Thyroid gland (tissue), 4 donors: Measurements from ENCODE around the gene GALNT10. TPM values are rescaled to one million over a fixed set of nuclear protein-coding genes. Genes with fewer than 3 reads are reported as not detected.
"Not testable (repeated sequence)": the region's sequence is repeated elsewhere in the genome, so short reads cannot be mapped to it uniquely, and the experiment has no call there.

ENCODE experiments used
- DNase-seq, 2 donors: peaks; one replicate each; pipeline ENCODE4 v3.0.0-alpha.2; 2019
- H3K27ac ChIP-seq, 3 donors: fragments of 200-600 bp; sonication (generic); 1 replicate in 2 of 3; 2 replicates in 1 of 3; pipeline ENCODE4 v1.5.1; 2016 to 2019; ENCODE audit warnings: mild to moderate bottlenecking in 1 of 3, moderate library complexity in 1 of 3
- H3K27me3 ChIP-seq: fragments of 200-600 bp; sonication (generic); one replicate; pipeline ENCODE4 v1.5.1; 2019
- H3K36me3 ChIP-seq, 2 donors: fragments of 200-600 bp; sonication (generic); one replicate each; pipeline ENCODE4 v1.5.1; 2016 to 2019
- H3K4me1 ChIP-seq, 2 donors: fragments of 200-600 bp; sonication (generic); one replicate each; pipeline ENCODE4 v1.5.1; 2017 to 2019
- H3K4me3 ChIP-seq, 3 donors: fragments of 200-600 bp; sonication (generic); replicated peaks in 1 of 3; 1 replicate in 2 of 3; 2 replicates in 1 of 3; pipeline ENCODE4 v1.5.1; 2016; ENCODE audit warnings: mild to moderate bottlenecking in 1 of 3
- H3K9me3 ChIP-seq: fragments of 200-600 bp; sonication (generic); one replicate; pipeline ENCODE4 v1.5.1; 2017
- CTCF ChIP-seq, 6 experiments: fragments of 200-600 bp in 3 of 6; fragments of 450-650 bp in 3 of 6; sonication (generic) in 3 of 6; IDR thresholded peaks; one replicate each; pipeline ENCODE4 v1.5.1; 2016 to 2019; ENCODE audit warnings: antibody characterized with exemption in 6 of 6, mild to moderate bottlenecking in 2 of 6, inconsistent platforms in 1 of 6, moderate library complexity in 1 of 6
- POLR2A ChIP-seq, 2 donors: fragments of 450-650 bp; IDR thresholded peaks; one replicate each; pipeline ENCODE4 v1.6.1; 2017; ENCODE audit warnings: antibody characterized with exemption in 2 of 2, mild to moderate bottlenecking in 2 of 2, moderate library complexity in 1 of 2
- WGBS, 2 donors: methylation state at CpG; one replicate each; pipeline ENCODE4 v1.1.5; 2017; 5-methylcytosine and 5-hydroxymethylcytosine counted together
- intact Hi-C: fragments of 100-400 bp; cut with DNase I; formaldehyde crosslinking; loops from one replicate; pipeline ENCODE4 v1.15.1; 2023
- total RNA-seq, 4 donors: library from RNA; depleted of rRNA; stranded (reverse); fragments of >200 nt; gene quantifications; one replicate each; pipeline ENCODE4 v1.2.3, GENCODE V29; 2016

Gene GALNT10
- total RNA-seq, 4 donors from 2014 or later, result 33.3 to 69.6 (median 58.1) TPM

GRCh38 chr5:154355129-154355611 lies 164.6 kb downstream of the GALNT10 start:
- peaks cover 5 to 34% of the 10 kb centered on the region in 2 donors for H3K4me1 ChIP-seq
- H3K27me3 ChIP-seq, result no peaks in the 10 kb centered on the region
- intact Hi-C loops, result no loop called here
- no peaks in the 10 kb centered on the region for H3K9me3 ChIP-seq
- H3K27ac ChIP-seq, result no peak overlapping the region
- H3K4me3 ChIP-seq, result no peak overlapping the region
- TF ChIP-seq CTCF (IDR thresholded peaks at IDR 0.05), result no peak
- no peak for TF ChIP-seq POLR2A (IDR thresholded peaks at IDR 0.05)
- WGBS, 2 donors, result 40 to 47% methylated on average over 5 of the region's 5 CpGs
- DNase-seq, result no peak
- no peaks in the 10 kb centered on the region for H3K36me3 ChIP-seq

- no peak overlapping the region for H3K27ac ChIP-seq
- intact Hi-C loops, result no loop called here
- no peak for TF ChIP-seq CTCF (IDR thresholded peaks at IDR 0.05)
- peaks cover 5 to 29% of the 10 kb centered on the region in 2 donors for H3K4me1 ChIP-seq
- 65 to 77% methylated on average over 4 of the region's 4 CpGs for WGBS, 2 donors
- H3K27me3 ChIP-seq, result no peaks in the 10 kb centered on the region
- H3K9me3 ChIP-seq, result no peaks in the 10 kb centered on the region
- no peak overlapping the region for H3K4me3 ChIP-seq
- DNase-seq, result no peak
- H3K36me3 ChIP-seq, result no peaks in the 10 kb centered on the region
Observed at GRCh38 chr5:154356020-154356655, 165.6 kb downstream of the GALNT10 start.

- intact Hi-C loops, result no loop called here
- no peak for DNase-seq
- H3K4me1 ChIP-seq, result peaks cover 5 to 25% of the 10 kb centered on the region in 2 donors
- H3K27me3 ChIP-seq, result no peaks in the 10 kb centered on the region
- no peaks in the 10 kb centered on the region for H3K9me3 ChIP-seq
- TF ChIP-seq POLR2A (IDR thresholded peaks at IDR 0.05) (no peak), CTCF (IDR thresholded peaks at IDR 0.05) (no peak)
- H3K27ac ChIP-seq, result no peak overlapping the region
- H3K4me3 ChIP-seq, result no peak overlapping the region
- no peaks in the 10 kb centered on the region for H3K36me3 ChIP-seq
- 90 to 91% methylated on average over 3 of the region's 3 CpGs for WGBS, 2 donors
Observed at GRCh38 chr5:154356958-154357357, 166.4 kb downstream of the GALNT10 start.

GRCh38 chr5:154358516-154359220 lies 168.1 kb downstream of the GALNT10 start:
- Histone ChIP-seq H3K36me3 (no peaks in the 10 kb centered on the region), H3K27ac (peak overlapping the region in 2 of 3 donors; percentile 26 to 65), H3K4me1 (peaks cover 5 to 25% of the 10 kb centered on the region in 2 donors), H3K27me3 (no peaks in the 10 kb centered on the region), H3K4me3 (no peak overlapping the region), H3K9me3 (no peaks in the 10 kb centered on the region)
- TF ChIP-seq CTCF (IDR thresholded peaks at IDR 0.05), result no peak
- TF ChIP-seq POLR2A (IDR thresholded peaks at IDR 0.05), result no peak
- DNase-seq, result no peak
- intact Hi-C loops, result no loop called here
- WGBS, 2 donors, result 63 to 66% methylated on average over 8 to 11 of the region's 11 CpGs

- H3K4me3 ChIP-seq, result no peak overlapping the region
- no peaks in the 10 kb centered on the region for H3K9me3 ChIP-seq
- intact Hi-C loops, result no loop called here
- H3K27ac ChIP-seq, result peak overlapping the region in 2 of 3 donors; percentile 26 to 65
- WGBS, 2 donors, result 79 to 82% methylated on average over 4 of the region's 4 CpGs
- no peaks in the 10 kb centered on the region for H3K36me3 ChIP-seq
- no peaks in the 10 kb centered on the region for H3K27me3 ChIP-seq
- H3K4me1 ChIP-seq, result peaks cover 5 to 25% of the 10 kb centered on the region in 2 donors
- no peak for TF ChIP-seq CTCF (IDR thresholded peaks at IDR 0.05)
- TF ChIP-seq POLR2A (IDR thresholded peaks at IDR 0.05), result no peak
- DNase-seq, result no peak
Observed at GRCh38 chr5:154359221-154359573, 168.7 kb downstream of the GALNT10 start.

- H3K27ac ChIP-seq, H3K4me3 ChIP-seq, H3K9me3 ChIP-seq, intact Hi-C loops, H3K27me3 ChIP-seq, DNase-seq, H3K36me3 ChIP-seq: not testable (repeated sequence)
- H3K4me1 ChIP-seq, result peaks cover 5 to 22% of the 10 kb centered on the region in 2 donors
- WGBS, 2 donors, result 94% methylated on average over 7 of the region's 7 CpGs
Observed at GRCh38 chr5:154360241-154360640, 169.7 kb downstream of the GALNT10 start.
